SK-N-SH (cell line): ENCODE results near the gene TPD52L1. TPM values are rescaled to one million over a fixed set of nuclear protein-coding genes. Genes with fewer than 3 reads are reported as not detected.

Experiments
- CTCF ChIA-PET: fragments of 300-600, 350-600 bp; formaldehyde crosslinking; extraction: SDS; loops from one replicate; lab custom pipeline; 2021; lab: Yijun Ruan, JAX
- POLR2A ChIA-PET: fragments of 350-600 bp; sonication (Branson Sonifier 250); formaldehyde crosslinking; extraction: SDS; loops from one replicate; lab custom pipeline; 2020; ENCODE audit warnings: antibody characterized with exemption, inconsistent platforms; lab: Yijun Ruan, JAX
- DNase-seq: peaks from one replicate; pipeline ENCODE4 v3.0.0; 2012
- H2AFZ ChIP-seq: fragments of 200-600 bp; sonication (generic); 2 replicates; pipeline ENCODE4 v1.8.1; 2016; ENCODE audit warnings: antibody characterized with exemption, mild to moderate bottlenecking, low read depth
- H3F3A ChIP-seq: fragments of 200-600 bp; sonication (generic); replicated peaks from 2 replicates; pipeline ENCODE3; 2016; ENCODE audit warnings: antibody characterized with exemption, mild to moderate bottlenecking; ENCODE audit not compliant: insufficient read depth
- H3K27ac ChIP-seq, 2 experiments: fragments of 200-500 bp in 1 of 2; fragments of 200-600 bp in 1 of 2; sonication (Bioruptor generic) in 1 of 2; sonication (generic), shearing (Covaris generic) in 1 of 2; 2 replicates each; pipeline versions ENCODE4 v1.5.1 to v1.6.1; 2014 to 2016; ENCODE audit warnings: low read depth in 2 of 2, inconsistent platforms in 1 of 2, low read length in 1 of 2, mild to moderate bottlenecking in 1 of 2, mixed read lengths in 1 of 2
- H3K27me3 ChIP-seq: fragments of 200-600 bp; sonication (generic), shearing (Covaris generic); 2 replicates; pipeline ENCODE4 v1.6.1; 2016; ENCODE audit warnings: mixed run types; ENCODE audit not compliant: insufficient read depth
- H3K36me3 ChIP-seq, 2 experiments: fragments of 200-500 bp in 1 of 2; fragments of 200-600 bp in 1 of 2; sonication (Bioruptor generic) in 1 of 2; sonication (generic) in 1 of 2; replicated peaks in 1 of 2; 2 replicates each; pipeline versions ENCODE3 to v1.5.1; 2014 to 2016; ENCODE audit warnings: low read length in 1 of 2, mild to moderate bottlenecking in 1 of 2; ENCODE audit not compliant: insufficient read depth in 2 of 2, control insufficient read depth in 1 of 2
- H3K4me1 ChIP-seq, 2 experiments: fragments of 200-500 bp in 1 of 2; fragments of 200-600 bp in 1 of 2; sonication (Bioruptor generic) in 1 of 2; sonication (generic), shearing (Covaris generic) in 1 of 2; 2 replicates each; pipeline versions ENCODE4 v1.5.1 to v1.6.1; 2014 to 2016; ENCODE audit warnings: low read depth in 1 of 2, low read length in 1 of 2, mixed run types in 1 of 2; ENCODE audit not compliant: insufficient read depth in 2 of 2, control insufficient read depth in 1 of 2
- H3K4me2 ChIP-seq: fragments of 200-600 bp; sonication (generic), shearing (Covaris generic); 2 replicates; pipeline ENCODE4 v1.6.1; 2017; ENCODE audit warnings: mixed run types
- H3K4me3 ChIP-seq, 2 experiments: fragments of 200-500 bp in 1 of 2; fragments of 200-600 bp in 1 of 2; sonication (Bioruptor generic) in 1 of 2; sonication (generic), shearing (Covaris generic) in 1 of 2; 2 replicates each; pipeline versions ENCODE4 v1.5.1 to v1.8.1; 2014 to 2016; ENCODE audit warnings: low read depth in 2 of 2, inconsistent platforms in 1 of 2, low read length in 1 of 2, mild to moderate bottlenecking in 1 of 2, mixed read lengths in 1 of 2, moderate library complexity in 1 of 2
- H3K79me2 ChIP-seq: fragments of 200-600 bp; sonication (generic); 2 replicates; pipeline ENCODE4 v1.8.1; 2017; ENCODE audit warnings: mild to moderate bottlenecking; ENCODE audit not compliant: insufficient read depth
- H3K9ac ChIP-seq: fragments of 200-600 bp; sonication (generic); 2 replicates; pipeline ENCODE4 v1.6.1; 2017; ENCODE audit warnings: mixed run types
- H3K9me2 ChIP-seq: fragments of 200-600 bp; sonication (generic); 2 replicates; pipeline ENCODE4 v1.6.1; 2017; ENCODE audit warnings: mixed run types
- H3K9me3 ChIP-seq: fragments of 200-600 bp; sonication (generic); 2 replicates; pipeline ENCODE4 v1.6.1; 2017; ENCODE audit warnings: mixed run types, mild to moderate bottlenecking, moderate library complexity
- H4K20me1 ChIP-seq: fragments of 200-600 bp; sonication (generic); 2 replicates; pipeline ENCODE4 v1.6.1; 2017; ENCODE audit warnings: mild to moderate bottlenecking, mixed run types; ENCODE audit not compliant: insufficient read depth
- CHD2 ChIP-seq: fragments of 150-350 bp; IDR thresholded peaks from 2 replicates; pipeline ENCODE4 v1.6.1; 2018; ENCODE audit warnings: low read length; ENCODE audit not compliant: partially characterized antibody
- CTCF ChIP-seq: fragments of 200-600 bp; sonication (generic); IDR thresholded peaks from 2 replicates; pipeline ENCODE4 v1.6.1; 2017; ENCODE audit warnings: antibody characterized with exemption, mild to moderate bottlenecking, moderate library complexity
- ELF1 ChIP-seq: IDR thresholded peaks from 2 replicates; pipeline ENCODE4 v1.4.0; 2012
- EP300 ChIP-seq, 2 experiments: IDR thresholded peaks; 2 replicates each; pipeline versions ENCODE4 v1.4.0 to v1.6.1; 2012; ENCODE audit warnings: borderline replicate concordance in 1 of 2, low read depth in 1 of 2, low read length in 1 of 2
- EZH2phosphoT487 ChIP-seq: fragments of 200-600 bp; sonication (generic); IDR thresholded peaks from 2 replicates; pipeline ENCODE4 v1.6.1; 2017; ENCODE audit warnings: low read depth, mixed run types, mild to moderate bottlenecking, antibody characterized with exemption, moderate library complexity, borderline replicate concordance
- FOSL2 ChIP-seq: IDR thresholded peaks from 2 replicates; pipeline ENCODE4 v1.4.0; 2012; ENCODE audit warnings: low read depth, mild to moderate bottlenecking, moderate library complexity, borderline replicate concordance
- FOXJ3 ChIP-seq: sonication (generic); formaldehyde crosslinking; IDR thresholded peaks from 2 replicates; pipeline ENCODE4 v1.5.1; 2020; ENCODE audit warnings: mild to moderate bottlenecking, missing genetic modification reagents
- FOXM1 ChIP-seq: IDR thresholded peaks from 2 replicates; pipeline ENCODE4 v1.4.0; 2012; ENCODE audit warnings: low read depth, mild to moderate bottlenecking
- GATA2 ChIP-seq: sonication (generic); formaldehyde crosslinking; IDR thresholded peaks from 2 replicates; pipeline ENCODE4 v1.5.0; 2020; ENCODE audit warnings: mild to moderate bottlenecking, missing genetic modification reagents
- IRF3 ChIP-seq: fragments of 150-350 bp; IDR thresholded peaks from 2 replicates; pipeline ENCODE4 v1.6.1; 2016; ENCODE audit warnings: mild to moderate bottlenecking, low read depth, low read length
- JUND ChIP-seq: IDR thresholded peaks from 2 replicates; pipeline ENCODE4 v1.4.0; 2012
- MEF2A ChIP-seq: IDR thresholded peaks from 2 replicates; pipeline ENCODE4 v1.4.0; 2012; ENCODE audit warnings: low read depth, borderline replicate concordance
- MXI1 ChIP-seq: IDR thresholded peaks from 2 replicates; pipeline ENCODE4 v1.6.1; 2012; ENCODE audit warnings: mild to moderate bottlenecking, low read depth, low read length, improper control_type of control experiment
- NFIC ChIP-seq: IDR thresholded peaks from 2 replicates; pipeline ENCODE4 v1.4.0; 2012; ENCODE audit warnings: borderline replicate concordance
- NRF1 ChIP-seq: IDR thresholded peaks from 2 replicates; pipeline ENCODE4 v1.6.1; 2012; ENCODE audit warnings: low read depth, mild to moderate bottlenecking, low read length
- PBX3 ChIP-seq: IDR thresholded peaks from 2 replicates; pipeline ENCODE4; 2012
- POLR2AphosphoS5 ChIP-seq: IDR thresholded peaks from 2 replicates; pipeline ENCODE4 v1.6.1; 2012; ENCODE audit warnings: low read depth, low read length
- RAD21 ChIP-seq: IDR thresholded peaks from 2 replicates; pipeline ENCODE4 v1.6.1; 2012; ENCODE audit warnings: mild to moderate bottlenecking, low read length
- RCOR1 ChIP-seq: fragments of 150-350 bp; IDR thresholded peaks from 2 replicates; pipeline ENCODE4 v1.6.1; 2017; ENCODE audit warnings: antibody characterized with exemption, low read length
- SIN3A ChIP-seq: IDR thresholded peaks from 2 replicates; pipeline ENCODE4 v1.6.1; 2012; ENCODE audit warnings: low read depth, mild to moderate bottlenecking, low read length, moderate library complexity, borderline replicate concordance
- SMC3 ChIP-seq: IDR thresholded peaks from 2 replicates; pipeline ENCODE4 v1.6.1; 2012; ENCODE audit warnings: low read depth, low read length, improper control_type of control experiment
- TAF1 ChIP-seq: IDR thresholded peaks from 2 replicates; pipeline ENCODE4 v1.6.1; 2012; ENCODE audit warnings: low read depth, mild to moderate bottlenecking, low read length, moderate library complexity, borderline replicate concordance
- TCF12 ChIP-seq: IDR thresholded peaks from 2 replicates; pipeline ENCODE4 v1.4.0; 2012
- TEAD4 ChIP-seq: IDR thresholded peaks from 2 replicates; pipeline ENCODE4 v1.4.0; 2012; ENCODE audit warnings: mild to moderate bottlenecking, borderline replicate concordance; ENCODE audit not compliant: insufficient read depth
- USF1 ChIP-seq: IDR thresholded peaks from 2 replicates; pipeline ENCODE4 v1.4.0; 2012; ENCODE audit warnings: low read depth, borderline replicate concordance
- USF2 ChIP-seq: fragments of 150-350 bp; IDR thresholded peaks from 2 replicates; pipeline ENCODE4 v1.6.1; 2017; ENCODE audit warnings: antibody characterized with exemption, low read length, low read depth, borderline replicate concordance
- ZBTB33 ChIP-seq: IDR thresholded peaks from 2 replicates; pipeline ENCODE4 v1.4.0; 2012; ENCODE audit warnings: low read depth, borderline replicate concordance
- WGBS: methylation state at CpG from one replicate; pipeline ENCODE4 v1.1.6; 2017; ENCODE audit warnings: low lambda C conversion rate; 5-methylcytosine and 5-hydroxymethylcytosine counted together
- polyA plus RNA-seq, 3 experiments: library from polyadenylated mRNA; depleted of rRNA; stranded (reverse); fragments of >200 nt; gene quantifications; 2 replicates each; pipeline ENCODE4 v1.2.3, GENCODE V29; 2012

The TPD52L1 gene
- polyA plus RNA-seq, 1 of the 3 experiments (the other 2 are of a cell fraction), result 0.13 TPM

- Histone ChIP-seq H3K9me2 (no peaks in the 10 kb centered on the region), H3K9ac (no peak overlapping the region), H4K20me1 (no peaks in the 10 kb centered on the region), H3K4me1 (peaks cover 0 to 2% of the 10 kb centered on the region in 2 experiments; a peak in 1 of 4 replicates), H2AFZ (no peak overlapping the region), H3K4me2 (no peak overlapping the region), H3K36me3 (no peaks in the 10 kb centered on the region), H3K9me3 (no peaks in the 10 kb centered on the region), H3K27ac (no peak overlapping the region), H3K79me2 (no peaks in the 10 kb centered on the region), H3F3A (no peaks in the 10 kb centered on the region), H3K27me3 (peaks cover 13% of the 10 kb centered on the region; the same call in 1 of the 2 replicates), H3K4me3 (no peak overlapping the region; a peak in 1 of 4 replicates)
- DNase-seq, result peak; percentile 49
- POLR2A ChIA-PET, result no interaction called here
- CTCF ChIA-PET, result interaction anchor here (0.6 to 11.1 kb wide), 31 partner anchors 10 to 1317 kb away, joined by 3 to 278 read pairs (median 4); partner anchors contain the start of genes HDDC2, HEY2, HINT3 and NCOA7
- 39% methylated on average over 7 of the region's 7 CpGs for WGBS
- TF ChIP-seq MXI1, result 0 out of 2 replicates have a peak, but pooled peaks have one; percentile 16
- no peak for TF ChIP-seq USF2
- no peak for TF ChIP-seq ELF1
- TF ChIP-seq FOXJ3, result no peak
- no peak for TF ChIP-seq TEAD4
- TF ChIP-seq POLR2AphosphoS5, result no peak
- TF ChIP-seq RAD21, result peak; percentile 87
- no peak for TF ChIP-seq IRF3
- TF ChIP-seq NRF1, result no peak
- TF ChIP-seq FOSL2, result no peak
- no peak for TF ChIP-seq PBX3
- no peak for TF ChIP-seq FOXM1
- TF ChIP-seq USF1, result no peak
- no peak for TF ChIP-seq CHD2
- no peak for TF ChIP-seq MEF2A
- TF ChIP-seq NFIC, result no peak
- TF ChIP-seq SMC3, result peak; percentile 70
- TF ChIP-seq EZH2phosphoT487, result no peak
- TF ChIP-seq ZBTB33, result no peak
- no peak for TF ChIP-seq TAF1
- no peak for TF ChIP-seq JUND
- no peak for TF ChIP-seq EP300 (IDR thresholded peaks at IDR 0.05; ENCODE audit: borderline replicate concordance in 1 of 2, low read depth in 1 of 2, low read length in 1 of 2)
- TF ChIP-seq SIN3A, result no peak
- TF ChIP-seq RCOR1, result no peak
- peak; percentile 74 for TF ChIP-seq CTCF
- no peak for TF ChIP-seq GATA2 (CRISPR knock-in tag)
- no peak for TF ChIP-seq TCF12
Measured at GRCh38 chr6:125310994-125311649, 157.5 kb downstream of the TPD52L1 start.
